ENCODE data around the gene TMEM167B. TPM values are rescaled to one million over a fixed set of nuclear protein-coding genes. Genes with fewer than 3 reads are reported as not detected.
"Not testable (repeated sequence)": the region's sequence is repeated elsewhere in the genome, so short reads cannot be mapped to it uniquely, and the experiment has no call there.

The TMEM167B gene
- 10 to 100 TPM; 34.9 to 47.2 (median 43.2) TPM for polyA plus RNA-seq (ENCODE audit: insufficient read length in 4 of 4)

DNA sequence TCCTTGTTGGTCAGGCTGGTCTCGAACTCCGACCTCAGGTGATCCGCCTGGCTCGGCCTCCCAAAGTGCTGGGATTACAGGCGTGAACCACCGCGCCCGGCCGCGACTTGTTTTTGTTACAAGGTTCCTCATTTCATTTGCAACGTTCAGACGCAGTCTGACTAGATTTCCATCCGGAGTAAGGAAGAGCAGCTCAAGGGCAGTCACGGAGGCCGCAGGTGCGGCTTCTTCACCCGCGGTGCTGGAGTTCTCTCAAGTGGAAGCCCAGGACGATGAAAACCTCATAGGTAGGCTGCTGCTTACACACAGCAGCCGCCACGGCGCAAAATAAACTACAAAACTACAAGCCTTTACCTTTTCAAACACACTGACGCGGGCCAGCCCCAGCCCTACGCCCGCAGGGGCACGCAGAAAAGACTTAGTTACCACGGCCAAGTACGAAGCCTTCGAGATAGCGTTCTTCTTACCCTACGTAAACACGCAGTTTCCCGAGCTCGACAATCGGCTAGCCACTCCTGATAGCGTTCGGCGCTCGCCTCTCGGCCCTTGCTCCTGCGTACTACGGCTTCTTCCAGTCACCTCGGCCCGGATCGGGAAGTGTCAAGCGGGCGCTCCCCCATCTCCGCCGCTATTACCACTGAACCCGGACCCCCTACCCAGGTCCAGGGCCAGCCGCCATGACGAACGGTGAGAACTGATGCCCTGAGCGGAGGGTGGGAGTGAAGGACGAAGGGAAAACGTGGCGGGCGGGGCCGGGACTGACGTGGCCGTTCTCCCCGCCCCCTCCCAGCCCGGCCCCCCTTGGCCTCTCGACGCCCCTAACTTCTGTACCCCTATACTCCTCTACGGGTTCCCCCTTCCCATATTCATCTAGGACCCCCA, at the start of gene TMEM167B:
TSS of gene TMEM167B (plus strand) at position 569 of the 882 bp plus-strand sequence. CDS start at position 678, 109 bp downstream.
- DNase-seq (ENCODE audit: low read depth in 4 of 4, low spot score in 3 of 4), result peak; percentile 83 to 86 (median 85)

DNA sequence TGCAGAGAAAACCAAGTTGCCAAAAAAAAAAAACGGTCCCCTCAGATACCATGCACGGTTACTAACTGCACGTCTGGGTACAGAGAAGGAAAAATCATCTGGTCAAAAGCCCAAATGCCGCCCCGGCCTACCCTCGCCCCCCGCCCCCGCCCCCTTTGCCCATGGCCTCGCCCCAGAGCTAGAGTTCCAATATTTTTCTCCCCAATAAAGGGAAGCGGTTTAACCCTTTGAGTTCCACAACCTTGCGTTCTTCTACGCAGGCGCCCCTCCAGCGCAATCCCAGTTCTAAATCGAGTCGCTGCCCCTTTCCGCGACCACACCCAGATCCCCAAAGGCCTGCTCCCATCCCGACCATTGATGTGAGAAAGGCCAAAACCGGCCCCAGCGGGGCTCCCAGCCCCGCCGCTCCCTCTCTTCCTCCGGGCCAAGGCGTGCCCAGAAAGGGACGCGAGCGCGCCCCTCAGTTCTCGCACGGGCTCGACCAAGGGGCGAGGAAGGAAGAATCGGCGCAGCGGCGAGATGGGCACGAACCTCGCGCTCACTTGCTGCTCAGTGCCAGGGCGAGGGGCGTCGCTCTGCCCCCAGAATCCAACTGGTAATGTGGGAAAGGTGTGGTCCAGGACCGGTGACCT, 49.5 kb upstream of the TMEM167B start:
- DNase-seq (ENCODE audit: low read depth in 4 of 4, low spot score in 3 of 4), result no peak

DNA sequence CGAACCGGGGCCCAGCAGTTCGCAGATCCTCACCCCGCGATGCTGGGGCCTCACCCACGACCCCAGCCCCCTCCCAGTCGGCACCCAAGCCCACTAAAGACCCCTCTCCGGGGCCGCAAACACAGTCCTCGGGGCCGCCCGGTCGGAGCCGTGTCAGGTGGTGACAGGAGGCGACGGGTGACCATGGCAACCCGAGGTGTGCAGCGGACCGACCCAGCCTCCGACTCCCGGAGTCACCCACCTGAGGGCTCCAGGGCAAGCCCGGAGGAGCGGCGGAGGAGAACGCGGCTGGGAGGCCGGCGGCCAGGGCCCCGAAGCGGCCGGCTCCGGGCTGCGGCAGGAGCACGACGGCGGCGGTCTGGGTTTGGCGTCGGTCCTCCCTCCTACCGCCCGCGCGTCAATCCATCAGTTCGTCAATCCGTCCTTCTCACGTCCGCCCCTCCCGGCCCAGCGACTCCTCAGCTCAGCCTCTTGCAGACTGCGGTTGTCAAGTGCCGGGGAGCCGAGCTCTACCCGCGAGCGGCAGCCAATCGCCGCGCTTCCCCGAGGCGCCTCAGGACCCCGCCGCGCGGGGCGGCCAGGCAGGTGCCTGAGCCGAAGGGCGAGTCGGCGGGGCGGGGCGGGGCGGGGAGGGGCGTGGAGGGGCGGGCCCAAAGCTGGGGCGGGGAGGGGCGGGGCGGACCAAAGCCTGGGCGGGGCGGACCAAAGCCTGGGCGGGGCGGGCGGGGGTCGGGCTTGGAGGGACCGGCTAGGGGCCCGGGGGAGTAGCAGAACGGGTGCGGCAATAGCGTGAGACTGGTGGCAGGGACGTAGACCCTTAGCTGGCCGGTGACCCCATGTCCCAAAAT, 48.7 kb upstream of the TMEM167B start, which contains the start of gene WDR47:
TSS of gene WDR47 (minus strand) at position 482 of the 848 bp plus-strand sequence. CDS start 18,590 bp downstream, outside the sequence.
- peak; percentile 74 to 86 (median 78) for DNase-seq (ENCODE audit: low read depth in 4 of 4, low spot score in 3 of 4)

DNA sequence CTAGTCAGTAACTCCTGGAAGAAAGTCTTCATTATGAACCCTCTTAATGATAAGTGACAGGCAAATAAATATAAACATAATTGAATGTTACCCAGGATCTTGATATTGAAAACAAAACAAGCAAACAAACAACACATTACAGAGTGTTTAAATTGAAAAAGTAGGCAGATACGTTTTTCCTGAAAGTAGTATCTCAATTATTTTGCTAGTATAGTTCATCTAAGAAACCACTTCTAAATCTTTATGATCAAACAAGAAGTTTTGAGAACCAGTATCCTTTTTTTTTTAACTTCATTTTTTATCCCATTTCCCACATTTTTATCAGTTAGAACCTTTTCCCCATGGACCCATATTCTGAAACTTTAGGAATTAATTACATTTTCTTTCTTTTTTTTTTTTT, 45.0 kb upstream of the TMEM167B start:
- no peak for DNase-seq (ENCODE audit: low read depth in 4 of 4, low spot score in 3 of 4)

DNA sequence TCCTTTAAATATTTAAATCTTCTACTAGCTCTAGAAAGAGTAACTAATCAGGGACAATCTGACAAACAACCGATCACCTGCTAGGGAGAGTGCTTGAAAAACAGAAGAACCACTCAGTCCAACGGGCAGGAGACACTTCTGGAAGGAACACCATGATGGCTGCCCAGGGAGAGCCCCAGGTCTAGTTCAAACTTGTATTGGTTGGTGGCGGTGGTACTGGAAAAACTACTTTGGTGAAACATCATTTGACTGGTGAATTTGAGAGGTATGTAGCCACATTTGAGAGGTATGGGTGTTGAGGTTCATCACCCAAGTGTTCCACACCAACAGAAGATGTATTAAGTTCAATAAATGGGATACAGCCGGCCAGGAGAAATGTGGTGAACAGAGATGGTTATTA, 43.9 kb upstream of the TMEM167B start:
- DNase-seq (ENCODE audit: low read depth in 4 of 4, low spot score in 3 of 4), result no peak

DNA sequence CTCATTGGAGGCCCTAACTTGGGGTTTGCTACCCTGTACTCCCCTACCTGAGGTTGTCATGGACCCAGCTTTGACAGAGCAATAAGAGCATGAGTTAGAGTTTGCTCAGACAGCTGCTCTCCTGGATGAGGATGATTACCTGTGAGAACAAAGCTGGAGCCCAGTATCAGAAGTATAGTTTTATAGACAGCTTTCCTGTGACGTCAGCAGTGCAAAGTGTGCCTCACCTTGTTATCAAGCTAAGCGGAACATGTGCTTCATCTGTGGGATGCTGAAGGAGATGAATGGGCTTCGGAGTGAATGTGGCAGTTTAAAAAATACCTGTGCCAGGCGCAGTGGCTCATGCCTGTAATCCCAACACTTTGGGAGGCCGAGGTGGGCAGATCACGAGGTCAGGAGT, 43.2 kb upstream of the TMEM167B start:
- no peak for DNase-seq (ENCODE audit: low read depth in 4 of 4, low spot score in 3 of 4)

DNA sequence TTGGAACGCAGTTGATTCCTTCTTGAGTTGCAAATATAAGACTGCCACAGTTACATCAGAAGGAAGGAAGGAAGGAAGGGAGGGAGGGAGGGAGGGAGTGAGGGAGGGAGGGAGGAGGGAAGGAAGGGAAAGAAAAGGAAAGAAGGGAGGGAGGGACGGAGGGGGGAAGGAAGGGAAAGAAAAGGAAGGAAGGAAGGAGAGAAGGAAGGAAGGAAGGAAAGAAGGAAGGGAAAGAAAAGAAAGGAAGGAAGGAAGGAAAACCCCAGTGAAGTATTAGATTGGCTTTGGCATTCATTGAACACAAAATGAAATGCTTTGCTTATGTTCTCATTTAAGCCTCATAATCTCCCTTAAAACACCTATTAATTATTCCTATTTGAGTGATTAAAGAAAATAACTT, 42.2 kb upstream of the TMEM167B start:
- no peak for DNase-seq (ENCODE audit: low read depth in 4 of 4, low spot score in 3 of 4)

DNA sequence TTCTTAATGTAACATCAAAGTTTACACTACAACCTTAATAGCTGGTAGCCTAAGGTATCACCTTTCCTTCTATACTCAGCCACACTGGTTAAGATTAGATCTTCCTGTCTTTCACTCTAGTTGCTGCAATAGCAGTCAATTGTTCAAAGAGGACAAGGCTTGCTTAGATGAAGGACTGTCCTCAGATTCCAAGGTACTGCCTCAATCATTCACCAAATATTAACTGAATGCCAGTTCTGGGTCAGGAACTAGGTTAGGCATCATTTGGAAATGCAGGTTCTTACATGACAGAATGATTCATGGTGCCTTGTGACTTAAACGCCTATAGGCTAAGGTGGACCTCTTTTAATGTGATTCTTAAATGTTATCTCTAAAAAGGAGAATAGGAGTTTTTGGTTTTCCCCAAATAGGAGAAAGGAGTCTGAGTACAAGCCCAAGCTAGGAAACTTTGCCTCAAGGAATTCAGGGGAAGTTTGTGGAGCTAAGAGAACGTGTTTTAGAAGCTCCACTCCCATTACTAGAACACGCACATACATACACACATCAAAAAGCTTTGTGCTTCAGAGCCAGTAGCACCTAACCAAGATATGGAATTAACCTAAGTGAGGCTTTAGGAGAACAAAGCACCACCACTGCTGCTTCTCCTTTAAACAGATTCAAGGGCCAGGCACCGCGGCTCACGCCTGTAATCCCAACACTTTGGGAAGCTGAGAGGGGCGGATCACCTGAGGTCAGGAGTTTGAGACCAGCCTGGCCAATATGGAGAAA, 40.2 kb upstream of the TMEM167B start:
- no peak for DNase-seq (ENCODE audit: low read depth in 4 of 4, low spot score in 3 of 4)

DNA sequence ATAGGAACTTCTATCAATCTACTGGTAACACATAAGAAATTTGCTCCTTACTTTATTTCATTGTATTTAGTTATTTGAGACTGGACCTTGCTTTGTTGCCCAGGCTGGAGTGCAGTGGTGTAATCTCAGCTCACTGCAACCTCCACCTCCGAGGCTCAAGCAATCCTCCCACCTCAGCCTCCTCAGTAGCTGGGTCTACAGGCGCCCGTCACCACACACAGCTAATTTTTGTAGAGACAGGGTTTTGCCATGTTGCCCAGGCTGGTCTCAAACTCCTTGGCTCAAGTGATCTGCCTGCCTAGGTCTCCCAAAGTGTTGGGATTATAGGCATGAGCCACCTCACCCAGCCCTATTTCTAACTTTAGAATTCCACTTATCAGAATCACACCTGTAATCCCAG, 38.4 kb upstream of the TMEM167B start:
- not testable (repeated sequence) for DNase-seq (ENCODE audit: low read depth in 4 of 4, low spot score in 3 of 4)

DNA sequence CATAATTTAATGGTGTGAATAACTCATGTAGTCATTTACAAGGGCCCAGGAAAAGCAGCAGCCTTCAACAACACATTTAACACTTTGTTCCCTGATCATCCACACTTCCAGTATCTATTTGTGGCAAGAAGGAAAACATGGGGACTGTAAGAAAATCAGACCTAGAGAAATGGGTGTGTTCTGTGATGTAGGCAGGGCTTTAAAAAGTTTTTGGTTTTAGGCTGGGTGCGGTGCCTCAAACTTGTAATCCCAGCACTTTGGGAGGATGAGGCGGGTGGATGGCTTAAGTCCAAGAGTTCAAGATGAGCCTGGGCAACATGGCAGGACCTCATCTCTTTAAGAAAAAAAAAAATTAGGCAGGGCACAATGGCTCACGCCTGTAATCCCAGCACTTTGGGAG, 34.5 kb upstream of the TMEM167B start:
- DNase-seq (ENCODE audit: low read depth in 4 of 4, low spot score in 3 of 4), result no peak

DNA sequence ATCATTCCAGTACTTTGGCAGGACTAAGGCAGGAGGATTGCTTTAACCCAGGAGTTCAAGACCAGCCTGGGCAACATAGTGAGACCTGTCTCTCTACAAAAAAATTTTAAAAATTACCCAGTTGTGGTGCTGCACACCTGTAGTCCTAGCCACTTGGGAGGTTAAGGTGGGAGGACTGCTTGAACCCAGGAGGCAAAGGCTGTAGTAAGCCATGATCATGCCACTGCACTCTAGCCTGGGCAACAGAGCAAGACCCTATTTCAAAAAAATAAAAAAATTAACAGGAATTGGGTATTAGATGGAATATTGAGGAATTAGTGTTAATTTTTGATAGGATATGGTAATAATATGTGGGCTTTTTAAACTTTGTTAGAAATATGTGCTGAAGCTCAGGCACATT, 31.5 kb upstream of the TMEM167B start:
- DNase-seq (ENCODE audit: low read depth in 4 of 4, low spot score in 3 of 4), result no peak

DNA sequence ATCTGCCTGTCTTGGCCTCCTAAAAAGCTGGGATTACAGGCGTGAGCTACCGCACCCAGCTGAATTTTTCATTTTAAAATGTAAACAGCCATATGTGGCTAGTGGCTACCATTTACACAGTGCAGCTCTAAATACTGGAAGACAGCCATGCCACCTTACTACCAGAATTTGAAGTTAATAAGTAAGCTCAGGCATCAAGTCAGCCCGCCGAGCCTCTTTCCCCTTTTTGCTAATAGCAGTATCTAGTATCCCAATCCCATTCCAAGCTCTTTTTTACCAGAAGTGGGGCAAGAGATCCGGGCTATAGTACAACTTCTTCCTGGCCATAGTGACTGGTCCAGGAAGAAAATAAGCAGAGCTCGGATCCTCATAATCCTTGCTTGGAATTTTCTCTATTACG, 29.9 kb upstream of the TMEM167B start:
- no peak for DNase-seq (ENCODE audit: low read depth in 4 of 4, low spot score in 3 of 4)

DNA sequence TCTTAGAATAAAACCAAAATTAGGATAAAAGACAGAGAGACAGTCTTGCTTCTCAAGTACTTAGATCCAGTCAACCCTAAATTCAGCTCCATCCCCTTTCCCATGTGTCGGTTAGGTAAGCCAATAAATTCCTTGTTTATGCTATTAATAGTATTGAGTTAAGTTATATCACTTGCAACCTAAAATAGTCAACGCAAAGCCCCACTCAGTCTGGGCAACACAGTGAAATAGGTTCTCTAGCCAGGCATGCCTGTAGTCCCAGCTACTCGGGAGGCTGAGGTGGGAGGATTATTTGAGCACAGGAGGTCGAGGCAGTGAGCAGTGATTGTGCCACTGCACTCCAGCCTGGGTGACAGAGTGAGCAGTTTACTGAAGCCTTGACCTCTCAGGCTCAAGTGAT, 29.4 kb upstream of the TMEM167B start:
- no peak for DNase-seq (ENCODE audit: low read depth in 4 of 4, low spot score in 3 of 4)

DNA sequence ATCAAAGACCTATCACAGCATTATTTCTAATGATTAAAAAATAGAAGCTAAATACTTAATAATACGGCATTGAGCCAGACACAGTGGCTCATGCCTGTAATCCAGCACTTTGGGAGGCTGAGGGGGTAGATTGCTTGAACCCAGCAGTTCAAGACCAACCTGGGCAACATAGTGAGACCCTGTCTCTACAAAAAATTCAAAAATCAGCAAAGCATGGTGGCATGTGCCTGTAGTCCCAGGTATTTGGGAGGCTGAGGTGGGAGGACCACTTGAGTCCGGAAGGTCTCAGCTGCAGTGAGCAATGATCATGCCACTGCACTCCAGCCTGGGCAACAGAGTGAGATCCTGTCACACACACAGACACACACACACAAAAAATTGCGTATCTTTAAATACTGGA, 25.4 kb upstream of the TMEM167B start:
- no peak for DNase-seq (ENCODE audit: low read depth in 4 of 4, low spot score in 3 of 4)

DNA sequence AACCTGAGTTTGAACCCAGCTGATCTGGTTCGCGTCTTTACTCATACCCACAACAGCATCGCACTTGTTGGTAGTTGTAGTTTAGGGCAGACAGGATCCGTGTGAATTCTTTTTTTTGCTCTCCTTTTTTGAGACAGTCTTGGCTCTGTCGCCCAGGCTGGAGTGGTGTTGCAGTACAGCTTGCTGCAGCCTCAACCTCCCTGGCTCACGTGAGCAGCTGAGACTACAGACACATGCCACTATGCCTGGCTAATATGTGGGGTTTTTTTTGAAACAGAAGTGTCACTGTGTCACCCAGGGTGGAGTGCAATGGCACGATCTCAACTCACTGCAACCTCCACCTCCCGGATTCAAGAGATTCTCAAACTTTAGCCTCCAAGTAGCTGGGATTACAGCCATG, 22.7 kb upstream of the TMEM167B start:
- no peak for DNase-seq (ENCODE audit: low read depth in 4 of 4, low spot score in 3 of 4)

DNA sequence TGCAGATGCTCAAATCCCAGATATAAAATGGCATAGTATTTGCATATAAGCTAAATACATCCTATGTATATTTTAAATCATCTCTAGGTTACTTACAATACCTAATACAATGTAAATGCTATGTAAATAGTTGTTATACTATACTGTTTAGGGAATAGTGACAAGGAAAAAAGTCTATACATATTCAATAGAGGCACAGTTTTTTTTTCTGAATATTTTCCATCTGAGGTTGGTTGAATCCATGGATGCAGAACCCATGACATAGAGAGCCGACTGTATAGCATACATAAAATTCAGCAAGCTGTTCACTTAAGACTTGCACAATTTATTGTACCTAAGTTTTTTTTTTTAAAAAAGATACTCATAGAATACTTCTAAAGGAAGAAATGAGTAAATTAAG, 21.3 kb upstream of the TMEM167B start:
- DNase-seq (ENCODE audit: low read depth in 4 of 4, low spot score in 3 of 4), result no peak

DNA sequence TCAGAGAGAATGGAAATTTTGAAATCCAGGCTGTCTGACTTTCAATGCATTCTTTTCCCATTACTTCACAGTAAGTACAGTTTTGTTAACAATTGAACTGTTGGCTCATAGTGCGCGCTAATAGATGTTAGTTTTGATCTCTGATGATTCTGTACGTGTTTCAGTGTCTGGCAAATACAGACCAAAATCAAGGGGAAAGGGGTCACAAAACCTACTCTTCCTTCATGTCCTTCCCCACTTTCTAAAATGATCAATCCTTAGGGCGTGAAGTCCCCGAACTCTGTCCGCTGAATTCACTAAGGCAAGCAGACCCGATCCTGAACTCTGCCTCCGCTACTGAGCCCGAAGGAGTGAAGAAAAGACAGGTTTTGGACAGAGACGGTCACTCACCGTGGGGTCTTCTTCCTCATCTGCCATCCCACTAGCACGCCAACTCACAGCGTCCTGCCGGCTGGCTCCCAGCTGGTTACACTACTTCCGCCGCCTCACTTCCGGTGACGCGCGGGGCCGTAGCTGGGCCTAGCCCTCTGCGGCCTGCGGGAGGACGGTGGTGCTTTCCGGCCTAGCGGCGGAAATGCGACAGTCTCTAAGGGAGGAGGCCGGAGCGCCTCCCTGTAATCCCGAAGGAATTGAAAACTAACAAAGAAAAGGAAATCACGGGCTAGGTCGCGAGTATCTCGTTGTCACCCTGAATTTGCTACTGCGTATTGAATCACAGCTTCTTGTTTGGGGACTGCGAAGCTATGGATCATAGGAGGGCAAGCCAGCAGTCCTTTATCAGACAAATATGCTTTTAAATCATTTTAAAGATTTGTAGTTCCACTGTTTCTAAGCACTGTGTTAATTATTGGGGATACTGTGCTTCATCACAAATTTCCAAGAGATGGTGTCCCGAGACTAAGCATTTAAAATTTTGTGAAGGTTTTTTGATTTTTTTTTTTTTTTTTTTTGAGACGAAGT, 14.8 kb upstream of the TMEM167B start, which contains the start of gene TAF13:
TSS of gene TAF13 (minus strand) at position 473 of the 960 bp plus-strand sequence. CDS start at position 417, 56 bp downstream.
- peak; percentile 78 to 91 (median 87) for DNase-seq (ENCODE audit: low read depth in 4 of 4, low spot score in 3 of 4)

DNA sequence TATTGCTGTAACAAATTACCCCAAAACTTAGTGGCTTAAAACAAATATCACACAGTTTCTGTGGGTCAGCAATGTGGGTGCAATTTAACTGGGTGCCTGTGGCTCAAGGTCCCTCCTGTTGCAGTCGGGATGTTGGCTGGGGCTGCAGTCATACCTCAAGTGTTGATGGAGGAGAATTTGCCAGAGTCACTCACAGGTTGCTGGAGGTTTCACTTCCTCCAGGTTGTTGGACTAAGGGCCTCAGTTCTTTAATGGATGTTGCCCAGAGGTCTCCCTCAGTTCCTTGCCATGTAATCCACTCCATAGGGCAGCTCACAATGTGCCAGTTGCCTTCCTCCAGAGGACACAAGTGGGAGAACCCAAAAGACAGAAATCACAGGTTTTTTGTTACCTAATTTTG, 12.2 kb upstream of the TMEM167B start:
- no peak for DNase-seq (ENCODE audit: low read depth in 4 of 4, low spot score in 3 of 4)

DNA sequence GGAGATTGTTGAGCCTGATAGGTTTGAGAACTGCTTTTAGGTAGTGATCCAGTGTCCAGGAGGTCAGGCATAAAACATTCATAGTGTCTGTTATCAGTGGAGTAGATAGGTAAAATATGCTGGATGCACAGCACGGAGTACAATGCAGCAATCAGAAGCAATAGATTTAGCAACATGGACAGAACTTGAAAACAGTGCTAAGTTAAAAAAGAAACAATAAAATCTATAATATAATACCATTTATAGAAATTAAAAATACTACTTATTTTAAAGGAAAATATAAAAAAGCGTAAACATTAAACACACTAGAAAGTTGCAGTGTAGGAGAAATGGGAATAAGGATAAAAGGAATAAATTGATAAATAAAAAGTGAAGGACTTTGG, 11.3 kb upstream of the TMEM167B start:
- no peak for DNase-seq (ENCODE audit: low read depth in 4 of 4, low spot score in 3 of 4)

Measured in left renal pelvis (tissue), 4 donors.